Upper lobe of right lung (tissue), 1 donor: ENCODE results near the gene ATF7IP. TPM values are rescaled to one million over a fixed set of nuclear protein-coding genes. Genes with fewer than 3 reads are reported as not detected.

Source experiments
- ATAC-seq: fragments of 200-7000 bp; cut with Tn5 transposase; one replicate; pipeline ENCODE4 v1.9.1; 2020; ENCODE audit warnings: mild to moderate bottlenecking, moderate library complexity
- DNase-seq: peaks from one replicate; pipeline ENCODE4 v3.0.0-alpha.2; 2020
- H3K27ac ChIP-seq: fragments of 200-600 bp; one replicate; pipeline ENCODE4 v1.8.0; 2022
- H3K27me3 ChIP-seq: fragments of 200-600 bp; one replicate; pipeline ENCODE4 v1.8.0; 2022; ENCODE audit warnings: mild to moderate bottlenecking
- H3K36me3 ChIP-seq: fragments of 200-600 bp; one replicate; pipeline ENCODE4 v1.8.0; 2022
- H3K4me1 ChIP-seq: fragments of 200-600 bp; one replicate; pipeline ENCODE4 v1.8.0; 2022
- H3K4me3 ChIP-seq: fragments of 200-600 bp; one replicate; pipeline ENCODE4 v1.8.0; 2022; ENCODE audit warnings: mild to moderate bottlenecking
- H3K9me3 ChIP-seq: fragments of 200-600 bp; one replicate; pipeline ENCODE4 v1.8.0; 2022
- CTCF ChIP-seq: fragments of 200-600 bp; IDR thresholded peaks from one replicate; pipeline ENCODE4 v1.8.0; 2022; ENCODE audit warnings: antibody characterized with exemption
- intact Hi-C: fragments of 100-400 bp; cut with DNase I; formaldehyde crosslinking; loops from one replicate; pipeline ENCODE4 v1.11.0; 2022
- total RNA-seq: library from RNA; stranded (reverse); fragmentation: NEBNext Ultra II Directional; extraction: Animal tissue kit (Norgen Biotek cat#: 25700); gene quantifications from one replicate; pipeline ENCODE4 v1.2.1, GENCODE V29; 2021
- donor health status: DM: no; HTN: yes; CAD: no; lungs with severe emphysema.

Gene ATF7IP
- total RNA-seq, 1 donor from 2014 or later = 64.0 TPM

- DNase-seq = no peak
- ATAC-seq = no peak
- H3K4me1 ChIP-seq = no peaks in the 10 kb centered on the region
- no peak overlapping the region for H3K4me3 ChIP-seq
- H3K27me3 ChIP-seq = no peaks in the 10 kb centered on the region
- H3K27ac ChIP-seq = no peak overlapping the region
- TF ChIP-seq CTCF = no peak
- intact Hi-C loops = no loop called here
- H3K36me3 ChIP-seq = peaks cover 18% of the 10 kb centered on the region
- no peaks in the 10 kb centered on the region for H3K9me3 ChIP-seq
These were observed 61.3 kb downstream of the ATF7IP start for GRCh38 chr12:14426792-14427191.

GRCh38 chr12:14427929-14428328 lies 62.4 kb downstream of the ATF7IP start:
- intact Hi-C loops = no loop called here
- ATAC-seq (no peak), DNase-seq (no peak)
- Histone ChIP-seq H3K4me1 (no peaks in the 10 kb centered on the region), H3K27me3 (no peaks in the 10 kb centered on the region), H3K9me3 (no peaks in the 10 kb centered on the region), H3K4me3 (no peak overlapping the region), H3K27ac (no peak overlapping the region), H3K36me3 (peaks cover 18% of the 10 kb centered on the region)
- TF ChIP-seq CTCF = no peak

- no peak for TF ChIP-seq CTCF
- intact Hi-C loops = no loop called here
- Histone ChIP-seq H3K27me3 (no peaks in the 10 kb centered on the region), H3K4me1 (no peaks in the 10 kb centered on the region), H3K9me3 (no peaks in the 10 kb centered on the region), H3K27ac (no peak overlapping the region), H3K4me3 (no peak overlapping the region), H3K36me3 (peaks cover 7% of the 10 kb centered on the region)
- no peak for ATAC-seq
- DNase-seq = no peak
These were observed 65.0 kb downstream of the ATF7IP start for GRCh38 chr12:14430394-14430986.

GRCh38 chr12:14431975-14432374 lies 66.5 kb downstream of the ATF7IP start:
- Histone ChIP-seq H3K36me3 (peaks cover 22% of the 10 kb centered on the region), H3K9me3 (no peaks in the 10 kb centered on the region), H3K27ac (no peak overlapping the region), H3K4me3 (no peak overlapping the region), H3K4me1 (no peaks in the 10 kb centered on the region), H3K27me3 (no peaks in the 10 kb centered on the region)
- no peak for TF ChIP-seq CTCF
- ATAC-seq = no peak
- intact Hi-C loops = no loop called here
- no peak for DNase-seq

GRCh38 chr12:14435627-14436026 lies 70.1 kb downstream of the ATF7IP start:
- H3K9me3 ChIP-seq = no peaks in the 10 kb centered on the region
- no peak for TF ChIP-seq CTCF
- DNase-seq (no peak), ATAC-seq (no peak)
- peaks cover 56% of the 10 kb centered on the region for H3K36me3 ChIP-seq
- H3K4me3 ChIP-seq = no peak overlapping the region
- H3K27me3 ChIP-seq = no peaks in the 10 kb centered on the region
- no peak overlapping the region for H3K27ac ChIP-seq
- no peaks in the 10 kb centered on the region for H3K4me1 ChIP-seq
- intact Hi-C loops = no loop called here
